SK-N-SH (cell line): ENCODE measurements around the gene ARMC8. TPM values are rescaled to one million over a fixed set of nuclear protein-coding genes. Genes with fewer than 3 reads are reported as not detected.

ENCODE experiments used
- CTCF ChIA-PET: fragments of 300-600, 350-600 bp; formaldehyde crosslinking; extraction: SDS; loops from one replicate; lab custom pipeline; 2021; lab: Yijun Ruan, JAX
- POLR2A ChIA-PET: fragments of 350-600 bp; sonication (Branson Sonifier 250); formaldehyde crosslinking; extraction: SDS; loops from one replicate; lab custom pipeline; 2020; ENCODE audit warnings: antibody characterized with exemption, inconsistent platforms; lab: Yijun Ruan, JAX
- DNase-seq: peaks from one replicate; pipeline ENCODE4 v3.0.0; 2012
- H2AFZ ChIP-seq: fragments of 200-600 bp; sonication (generic); 2 replicates; pipeline ENCODE4 v1.8.1; 2016; ENCODE audit warnings: antibody characterized with exemption, mild to moderate bottlenecking, low read depth
- H3F3A ChIP-seq: fragments of 200-600 bp; sonication (generic); replicated peaks from 2 replicates; pipeline ENCODE3; 2016; ENCODE audit warnings: antibody characterized with exemption, mild to moderate bottlenecking; ENCODE audit not compliant: insufficient read depth
- H3K27ac ChIP-seq, 2 experiments: fragments of 200-500 bp in 1 of 2; fragments of 200-600 bp in 1 of 2; sonication (Bioruptor generic) in 1 of 2; sonication (generic), shearing (Covaris generic) in 1 of 2; 2 replicates each; pipeline versions ENCODE4 v1.5.1 to v1.6.1; 2014 to 2016; ENCODE audit warnings: low read depth in 2 of 2, inconsistent platforms in 1 of 2, low read length in 1 of 2, mild to moderate bottlenecking in 1 of 2, mixed read lengths in 1 of 2
- H3K27me3 ChIP-seq: fragments of 200-600 bp; sonication (generic), shearing (Covaris generic); 2 replicates; pipeline ENCODE4 v1.6.1; 2016; ENCODE audit warnings: mixed run types; ENCODE audit not compliant: insufficient read depth
- H3K36me3 ChIP-seq, 2 experiments: fragments of 200-500 bp in 1 of 2; fragments of 200-600 bp in 1 of 2; sonication (Bioruptor generic) in 1 of 2; sonication (generic) in 1 of 2; replicated peaks in 1 of 2; 2 replicates each; pipeline versions ENCODE3 to v1.5.1; 2014 to 2016; ENCODE audit warnings: low read length in 1 of 2, mild to moderate bottlenecking in 1 of 2; ENCODE audit not compliant: insufficient read depth in 2 of 2, control insufficient read depth in 1 of 2
- H3K4me1 ChIP-seq, 2 experiments: fragments of 200-500 bp in 1 of 2; fragments of 200-600 bp in 1 of 2; sonication (Bioruptor generic) in 1 of 2; sonication (generic), shearing (Covaris generic) in 1 of 2; 2 replicates each; pipeline versions ENCODE4 v1.5.1 to v1.6.1; 2014 to 2016; ENCODE audit warnings: low read depth in 1 of 2, low read length in 1 of 2, mixed run types in 1 of 2; ENCODE audit not compliant: insufficient read depth in 2 of 2, control insufficient read depth in 1 of 2
- H3K4me2 ChIP-seq: fragments of 200-600 bp; sonication (generic), shearing (Covaris generic); 2 replicates; pipeline ENCODE4 v1.6.1; 2017; ENCODE audit warnings: mixed run types
- H3K4me3 ChIP-seq, 2 experiments: fragments of 200-500 bp in 1 of 2; fragments of 200-600 bp in 1 of 2; sonication (Bioruptor generic) in 1 of 2; sonication (generic), shearing (Covaris generic) in 1 of 2; 2 replicates each; pipeline versions ENCODE4 v1.5.1 to v1.8.1; 2014 to 2016; ENCODE audit warnings: low read depth in 2 of 2, inconsistent platforms in 1 of 2, low read length in 1 of 2, mild to moderate bottlenecking in 1 of 2, mixed read lengths in 1 of 2, moderate library complexity in 1 of 2
- H3K79me2 ChIP-seq: fragments of 200-600 bp; sonication (generic); 2 replicates; pipeline ENCODE4 v1.8.1; 2017; ENCODE audit warnings: mild to moderate bottlenecking; ENCODE audit not compliant: insufficient read depth
- H3K9ac ChIP-seq: fragments of 200-600 bp; sonication (generic); 2 replicates; pipeline ENCODE4 v1.6.1; 2017; ENCODE audit warnings: mixed run types
- H3K9me2 ChIP-seq: fragments of 200-600 bp; sonication (generic); 2 replicates; pipeline ENCODE4 v1.6.1; 2017; ENCODE audit warnings: mixed run types
- H3K9me3 ChIP-seq: fragments of 200-600 bp; sonication (generic); 2 replicates; pipeline ENCODE4 v1.6.1; 2017; ENCODE audit warnings: mixed run types, mild to moderate bottlenecking, moderate library complexity
- H4K20me1 ChIP-seq: fragments of 200-600 bp; sonication (generic); 2 replicates; pipeline ENCODE4 v1.6.1; 2017; ENCODE audit warnings: mild to moderate bottlenecking, mixed run types; ENCODE audit not compliant: insufficient read depth
- CHD2 ChIP-seq: fragments of 150-350 bp; IDR thresholded peaks from 2 replicates; pipeline ENCODE4 v1.6.1; 2018; ENCODE audit warnings: low read length; ENCODE audit not compliant: partially characterized antibody
- FOSL2 ChIP-seq: IDR thresholded peaks from 2 replicates; pipeline ENCODE4 v1.4.0; 2012; ENCODE audit warnings: low read depth, mild to moderate bottlenecking, moderate library complexity, borderline replicate concordance
- FOXM1 ChIP-seq: IDR thresholded peaks from 2 replicates; pipeline ENCODE4 v1.4.0; 2012; ENCODE audit warnings: low read depth, mild to moderate bottlenecking
- GABPA ChIP-seq: IDR thresholded peaks from 2 replicates; pipeline ENCODE4 v1.4.0; 2012; ENCODE audit warnings: low read depth, mild to moderate bottlenecking
- GATA2 ChIP-seq: sonication (generic); formaldehyde crosslinking; IDR thresholded peaks from 2 replicates; pipeline ENCODE4 v1.5.0; 2020; ENCODE audit warnings: mild to moderate bottlenecking, missing genetic modification reagents
- MXI1 ChIP-seq: IDR thresholded peaks from 2 replicates; pipeline ENCODE4 v1.6.1; 2012; ENCODE audit warnings: mild to moderate bottlenecking, low read depth, low read length, improper control_type of control experiment
- NFIC ChIP-seq: IDR thresholded peaks from 2 replicates; pipeline ENCODE4 v1.4.0; 2012; ENCODE audit warnings: borderline replicate concordance
- NRF1 ChIP-seq: IDR thresholded peaks from 2 replicates; pipeline ENCODE4 v1.6.1; 2012; ENCODE audit warnings: low read depth, mild to moderate bottlenecking, low read length
- RAD21 ChIP-seq: IDR thresholded peaks from 2 replicates; pipeline ENCODE4 v1.6.1; 2012; ENCODE audit warnings: mild to moderate bottlenecking, low read length
- SMC3 ChIP-seq: IDR thresholded peaks from 2 replicates; pipeline ENCODE4 v1.6.1; 2012; ENCODE audit warnings: low read depth, low read length, improper control_type of control experiment
- TCF12 ChIP-seq: IDR thresholded peaks from 2 replicates; pipeline ENCODE4 v1.4.0; 2012
- TEAD4 ChIP-seq: IDR thresholded peaks from 2 replicates; pipeline ENCODE4 v1.4.0; 2012; ENCODE audit warnings: mild to moderate bottlenecking, borderline replicate concordance; ENCODE audit not compliant: insufficient read depth
- YY1 ChIP-seq: IDR thresholded peaks from 2 replicates; pipeline ENCODE4 v1.4.0; 2012; ENCODE audit warnings: low read depth, mild to moderate bottlenecking
- WGBS: methylation state at CpG from one replicate; pipeline ENCODE4 v1.1.6; 2017; ENCODE audit warnings: low lambda C conversion rate; 5-methylcytosine and 5-hydroxymethylcytosine counted together
- polyA plus RNA-seq, 3 experiments: library from polyadenylated mRNA; depleted of rRNA; stranded (reverse); fragments of >200 nt; gene quantifications; 2 replicates each; pipeline ENCODE4 v1.2.3, GENCODE V29; 2012
- TF ChIP-seq, protein P1 (sequence below): IDR thresholded peaks from 2 replicates; pipeline ENCODE4; 2012
- TF ChIP-seq, protein P2 (sequence below): fragments of 150-350 bp; IDR thresholded peaks from 2 replicates; pipeline ENCODE4 v1.6.1; 2017; ENCODE audit warnings: antibody characterized with exemption, low read length, low read depth, borderline replicate concordance
- TF ChIP-seq, protein P3 (sequence below): IDR thresholded peaks from 2 replicates; pipeline ENCODE4 v1.6.1; 2012; ENCODE audit warnings: mild to moderate bottlenecking, low read depth, low read length, moderate library complexity
- TF ChIP-seq, protein P4 (sequence below): IDR thresholded peaks from 2 replicates; pipeline ENCODE4 v1.4.0; 2012; ENCODE audit warnings: low read depth
- TF ChIP-seq, protein P5 (sequence below): fragments of 200-600 bp; sonication (generic); IDR thresholded peaks from 2 replicates; pipeline ENCODE4 v1.6.1; 2017; ENCODE audit warnings: antibody characterized with exemption, mild to moderate bottlenecking, moderate library complexity

Gene ARMC8
- polyA plus RNA-seq, 1 of the 3 experiments (the other 2 are of a cell fraction), result 35.5 TPM

DNA sequence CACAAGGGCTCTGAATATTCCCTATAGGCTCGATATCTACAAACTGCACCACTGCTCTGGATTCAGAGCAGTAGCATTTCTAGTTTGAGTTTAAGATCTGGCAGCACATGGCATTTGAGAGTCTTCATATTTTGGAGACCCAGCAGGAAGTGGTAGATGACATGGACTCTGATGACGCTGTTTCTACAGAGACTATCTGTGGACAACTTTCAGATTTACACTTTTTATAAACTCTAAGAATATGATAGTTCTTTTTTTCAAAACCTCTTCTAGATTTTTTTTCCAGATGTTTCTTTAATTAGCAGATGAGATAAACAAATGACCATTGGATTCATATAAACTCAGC lies 35.8 kb downstream of the ARMC8 start:
- CTCF ChIA-PET, result no interaction called here
- no peak for TF ChIP-seq NFIC
- TF ChIP-seq FOSL2, result no peak
- no peak for TF ChIP-seq CHD2
- no peak for TF ChIP-seq SMC3
- TF ChIP-seq MXI1, result no peak
- TF ChIP-seq RAD21, result no peak
- TF ChIP-seq, protein P1, sequence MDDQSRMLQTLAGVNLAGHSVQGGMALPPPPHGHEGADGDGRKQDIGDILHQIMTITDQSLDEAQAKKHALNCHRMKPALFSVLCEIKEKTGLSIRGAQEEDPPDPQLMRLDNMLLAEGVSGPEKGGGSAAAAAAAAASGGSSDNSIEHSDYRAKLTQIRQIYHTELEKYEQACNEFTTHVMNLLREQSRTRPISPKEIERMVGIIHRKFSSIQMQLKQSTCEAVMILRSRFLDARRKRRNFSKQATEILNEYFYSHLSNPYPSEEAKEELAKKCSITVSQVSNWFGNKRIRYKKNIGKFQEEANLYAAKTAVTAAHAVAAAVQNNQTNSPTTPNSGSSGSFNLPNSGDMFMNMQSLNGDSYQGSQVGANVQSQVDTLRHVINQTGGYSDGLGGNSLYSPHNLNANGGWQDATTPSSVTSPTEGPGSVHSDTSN, result no peak
- TF ChIP-seq TCF12, result no peak
- TF ChIP-seq, protein P2, sequence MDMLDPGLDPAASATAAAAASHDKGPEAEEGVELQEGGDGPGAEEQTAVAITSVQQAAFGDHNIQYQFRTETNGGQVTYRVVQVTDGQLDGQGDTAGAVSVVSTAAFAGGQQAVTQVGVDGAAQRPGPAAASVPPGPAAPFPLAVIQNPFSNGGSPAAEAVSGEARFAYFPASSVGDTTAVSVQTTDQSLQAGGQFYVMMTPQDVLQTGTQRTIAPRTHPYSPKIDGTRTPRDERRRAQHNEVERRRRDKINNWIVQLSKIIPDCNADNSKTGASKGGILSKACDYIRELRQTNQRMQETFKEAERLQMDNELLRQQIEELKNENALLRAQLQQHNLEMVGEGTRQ, result no peak
- no peak for TF ChIP-seq TEAD4
- TF ChIP-seq, all 33 proteins: peak for 0
- POLR2A ChIA-PET, result no interaction called here

DNA sequence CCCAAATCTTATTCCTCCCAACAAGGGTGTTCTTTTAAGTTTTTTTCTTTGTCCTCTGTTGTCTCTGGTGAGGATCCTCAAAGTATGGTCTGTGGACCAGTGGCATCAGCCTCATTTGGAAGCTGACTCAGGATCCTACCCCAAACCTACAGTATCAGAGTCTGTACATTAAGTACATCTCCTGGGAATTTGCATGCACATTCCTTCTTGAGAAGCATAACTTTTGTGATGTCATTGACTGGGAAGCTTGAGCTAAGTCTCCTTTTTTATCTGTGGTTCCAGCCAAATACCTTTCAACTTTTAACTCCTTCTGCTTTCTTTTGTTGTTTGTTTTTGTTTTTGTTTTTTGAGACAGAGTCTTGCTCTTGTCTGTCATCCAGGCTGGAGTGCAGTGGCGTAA lies 40.5 kb downstream of the ARMC8 start:
- H3K27ac ChIP-seq, result peak overlapping the region in 1 of 2 experiments; percentile 18; a peak in 1 of 4 replicates
- H3K36me3 ChIP-seq, result peaks cover 54 to 74% of the 10 kb centered on the region in 2 experiments
- no peak for DNase-seq
- H3K27me3 ChIP-seq, result no peaks in the 10 kb centered on the region
- H3K79me2 ChIP-seq, result no peaks in the 10 kb centered on the region
- H3K4me1 ChIP-seq, result peaks cover 0 to 7% of the 10 kb centered on the region in 2 experiments; a peak in 1 of 4 replicates
- H3K4me3 ChIP-seq, result no peak overlapping the region
- no peaks in the 10 kb centered on the region for H3K9me3 ChIP-seq
- peaks cover 17% of the 10 kb centered on the region for H3F3A ChIP-seq
- no peak overlapping the region for H2AFZ ChIP-seq
- H3K4me2 ChIP-seq, result no peak overlapping the region
- H4K20me1 ChIP-seq, result no peaks in the 10 kb centered on the region
- TF ChIP-seq NRF1 (no peak), MXI1 (no peak), TCF12 (no peak), GABPA (no peak), FOXM1 (no peak), FOSL2 (no peak), GATA2 (CRISPR knock-in tag) (no peak), YY1 (no peak)
- TF ChIP-seq, protein P3, sequence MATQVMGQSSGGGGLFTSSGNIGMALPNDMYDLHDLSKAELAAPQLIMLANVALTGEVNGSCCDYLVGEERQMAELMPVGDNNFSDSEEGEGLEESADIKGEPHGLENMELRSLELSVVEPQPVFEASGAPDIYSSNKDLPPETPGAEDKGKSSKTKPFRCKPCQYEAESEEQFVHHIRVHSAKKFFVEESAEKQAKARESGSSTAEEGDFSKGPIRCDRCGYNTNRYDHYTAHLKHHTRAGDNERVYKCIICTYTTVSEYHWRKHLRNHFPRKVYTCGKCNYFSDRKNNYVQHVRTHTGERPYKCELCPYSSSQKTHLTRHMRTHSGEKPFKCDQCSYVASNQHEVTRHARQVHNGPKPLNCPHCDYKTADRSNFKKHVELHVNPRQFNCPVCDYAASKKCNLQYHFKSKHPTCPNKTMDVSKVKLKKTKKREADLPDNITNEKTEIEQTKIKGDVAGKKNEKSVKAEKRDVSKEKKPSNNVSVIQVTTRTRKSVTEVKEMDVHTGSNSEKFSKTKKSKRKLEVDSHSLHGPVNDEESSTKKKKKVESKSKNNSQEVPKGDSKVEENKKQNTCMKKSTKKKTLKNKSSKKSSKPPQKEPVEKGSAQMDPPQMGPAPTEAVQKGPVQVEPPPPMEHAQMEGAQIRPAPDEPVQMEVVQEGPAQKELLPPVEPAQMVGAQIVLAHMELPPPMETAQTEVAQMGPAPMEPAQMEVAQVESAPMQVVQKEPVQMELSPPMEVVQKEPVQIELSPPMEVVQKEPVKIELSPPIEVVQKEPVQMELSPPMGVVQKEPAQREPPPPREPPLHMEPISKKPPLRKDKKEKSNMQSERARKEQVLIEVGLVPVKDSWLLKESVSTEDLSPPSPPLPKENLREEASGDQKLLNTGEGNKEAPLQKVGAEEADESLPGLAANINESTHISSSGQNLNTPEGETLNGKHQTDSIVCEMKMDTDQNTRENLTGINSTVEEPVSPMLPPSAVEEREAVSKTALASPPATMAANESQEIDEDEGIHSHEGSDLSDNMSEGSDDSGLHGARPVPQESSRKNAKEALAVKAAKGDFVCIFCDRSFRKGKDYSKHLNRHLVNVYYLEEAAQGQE, result no peak
- TF ChIP-seq, protein P4, sequence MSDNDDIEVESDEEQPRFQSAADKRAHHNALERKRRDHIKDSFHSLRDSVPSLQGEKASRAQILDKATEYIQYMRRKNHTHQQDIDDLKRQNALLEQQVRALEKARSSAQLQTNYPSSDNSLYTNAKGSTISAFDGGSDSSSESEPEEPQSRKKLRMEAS, result no peak
- TF ChIP-seq, protein P5, sequence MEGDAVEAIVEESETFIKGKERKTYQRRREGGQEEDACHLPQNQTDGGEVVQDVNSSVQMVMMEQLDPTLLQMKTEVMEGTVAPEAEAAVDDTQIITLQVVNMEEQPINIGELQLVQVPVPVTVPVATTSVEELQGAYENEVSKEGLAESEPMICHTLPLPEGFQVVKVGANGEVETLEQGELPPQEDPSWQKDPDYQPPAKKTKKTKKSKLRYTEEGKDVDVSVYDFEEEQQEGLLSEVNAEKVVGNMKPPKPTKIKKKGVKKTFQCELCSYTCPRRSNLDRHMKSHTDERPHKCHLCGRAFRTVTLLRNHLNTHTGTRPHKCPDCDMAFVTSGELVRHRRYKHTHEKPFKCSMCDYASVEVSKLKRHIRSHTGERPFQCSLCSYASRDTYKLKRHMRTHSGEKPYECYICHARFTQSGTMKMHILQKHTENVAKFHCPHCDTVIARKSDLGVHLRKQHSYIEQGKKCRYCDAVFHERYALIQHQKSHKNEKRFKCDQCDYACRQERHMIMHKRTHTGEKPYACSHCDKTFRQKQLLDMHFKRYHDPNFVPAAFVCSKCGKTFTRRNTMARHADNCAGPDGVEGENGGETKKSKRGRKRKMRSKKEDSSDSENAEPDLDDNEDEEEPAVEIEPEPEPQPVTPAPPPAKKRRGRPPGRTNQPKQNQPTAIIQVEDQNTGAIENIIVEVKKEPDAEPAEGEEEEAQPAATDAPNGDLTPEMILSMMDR, result no peak
- POLR2A ChIA-PET, result no interaction called here
- no peak overlapping the region for H3K9ac ChIP-seq
- no peaks in the 10 kb centered on the region for H3K9me2 ChIP-seq
- WGBS, result 100% methylated on average over 1 of the region's 1 CpG
- CTCF ChIA-PET, result no interaction called here

More for the DNA sequence above, 35.8 kb downstream of the ARMC8 start:
- no peaks in the 10 kb centered on the region for H3K9me2 ChIP-seq
- peaks cover 0 to 17% of the 10 kb centered on the region in 2 experiments; a peak in 2 of 4 replicates for H3K4me1 ChIP-seq
- no peaks in the 10 kb centered on the region for H3F3A ChIP-seq
- H3K9ac ChIP-seq, result no peak overlapping the region
- peaks cover 15% of the 10 kb centered on the region; the same call in 1 of the 2 replicates for H4K20me1 ChIP-seq
- WGBS, result 85% methylated on average over 2 of the region's 2 CpGs
- H3K36me3 ChIP-seq, result peaks cover 41 to 53% of the 10 kb centered on the region in 2 experiments
- peaks cover 35% of the 10 kb centered on the region; the same call in 1 of the 2 replicates for H3K79me2 ChIP-seq
- H3K27me3 ChIP-seq, result no peaks in the 10 kb centered on the region
- no peak for DNase-seq
- H2AFZ ChIP-seq, result no peak overlapping the region
- H3K4me2 ChIP-seq, result no peak overlapping the region
- H3K4me3 ChIP-seq, result no peak overlapping the region
- H3K27ac ChIP-seq, result no peak overlapping the region
- H3K9me3 ChIP-seq, result no peaks in the 10 kb centered on the region
